HepG2 (cell line): ENCODE results near the gene PNPLA2. TPM values are rescaled to one million over a fixed set of nuclear protein-coding genes. Genes with fewer than 3 reads are reported as not detected.

Experiments used
- BHLHE40 ChIP-seq: IDR thresholded peaks from 2 replicates; pipeline ENCODE4 v1.6.1; 2011; ENCODE audit warnings: low read length, improper control_type of control experiment
- CEBPB ChIP-seq: IDR thresholded peaks from 2 replicates; pipeline ENCODE4 v1.6.1; 2011; ENCODE audit warnings: low read depth, low read length, improper control_type of control experiment, borderline replicate concordance
- E2F2 ChIP-seq: sonication (generic); formaldehyde crosslinking; IDR thresholded peaks from 2 replicates; pipeline ENCODE4 v1.4.0; 2020; ENCODE audit warnings: missing genetic modification reagents, borderline replicate concordance
- KDM5B ChIP-seq: sonication (generic); formaldehyde crosslinking; IDR thresholded peaks from 2 replicates; pipeline ENCODE4 v1.4.0; 2020; ENCODE audit warnings: missing genetic modification reagents, mild to moderate bottlenecking, borderline replicate concordance
- KLF6 ChIP-seq: IDR thresholded peaks from 2 replicates; pipeline ENCODE4 v1.8.0; 2016; ENCODE audit warnings: missing biosample characterization, missing genetic modification reagents
- MXI1 ChIP-seq: IDR thresholded peaks from 3 replicates; pipeline ENCODE4 v1.6.1; 2012; ENCODE audit warnings: low read depth, low read length, inconsistent platforms, borderline replicate concordance
- NR2C2 ChIP-seq: sonication (generic); formaldehyde crosslinking; IDR thresholded peaks from 2 replicates; pipeline ENCODE4 v1.4.0; 2020; ENCODE audit warnings: missing genetic modification reagents, mild to moderate bottlenecking, moderate library complexity, borderline replicate concordance
- TEAD2 ChIP-seq: sonication (generic); formaldehyde crosslinking; IDR thresholded peaks from 2 replicates; pipeline ENCODE4 v1.9.0; 2021; ENCODE audit warnings: missing genetic modification reagents
- ZBTB26 ChIP-seq: IDR thresholded peaks from 2 replicates; pipeline ENCODE4 v1.6.1; 2016; ENCODE audit warnings: missing compliant biosample characterization, missing genetic modification reagents, borderline replicate concordance
- ZNF101 ChIP-seq: sonication (generic); formaldehyde crosslinking; IDR thresholded peaks from 2 replicates; pipeline ENCODE4 v1.4.0; 2020; ENCODE audit warnings: mild to moderate bottlenecking, low read depth, missing genetic modification reagents, borderline replicate concordance
- ZNF142 ChIP-seq: sonication (generic); formaldehyde crosslinking; IDR thresholded peaks from 2 replicates; pipeline ENCODE4 v1.4.0; 2020; ENCODE audit warnings: missing genetic modification reagents
- ZNF326 ChIP-seq: sonication (generic); formaldehyde crosslinking; IDR thresholded peaks from 2 replicates; pipeline ENCODE4 v1.4.0; 2020; ENCODE audit warnings: missing genetic modification reagents, borderline replicate concordance
- ZNF350 ChIP-seq: sonication (generic); formaldehyde crosslinking; IDR thresholded peaks from 2 replicates; pipeline ENCODE4 v1.4.0; 2020; ENCODE audit warnings: mild to moderate bottlenecking, low read depth, missing genetic modification reagents, borderline replicate concordance
- ZNF362 ChIP-seq: sonication (generic); formaldehyde crosslinking; IDR thresholded peaks from 2 replicates; pipeline ENCODE4 v1.4.0; 2020; ENCODE audit warnings: missing genetic modification reagents, mild to moderate bottlenecking, borderline replicate concordance
- ZNF503 ChIP-seq: sonication (generic); formaldehyde crosslinking; IDR thresholded peaks from 2 replicates; pipeline ENCODE4 v1.4.0; 2020; ENCODE audit warnings: missing genetic modification reagents
- polyA plus RNA-seq, 8 experiments: library from polyadenylated mRNA; depleted of rRNA in 3 of 8; stranded (reverse) in 7 of 8; unstranded in 1 of 8; fragments of >200 nt; fragmentation: Illumina TruSeq in 4 of 8; extraction: Trizol in 4 of 8; gene quantifications; 2 replicates each; pipeline versions ENCODE4 v1.2.1 to v1.2.3, GENCODE V29; 2011 to 2016; ENCODE audit warnings: low read depth in 4 of 8, missing spikeins in 1 of 8, mixed read lengths in 1 of 8; ENCODE audit not compliant: insufficient read depth in 1 of 8
- total RNA-seq, 5 experiments: library from RNA; depleted of rRNA; stranded (reverse); fragments of >200 nt; fragmentation: Illumina TruSeq; extraction: Trizol; gene quantifications; 2 replicates each; pipeline ENCODE4 v1.2.3, GENCODE V29; 2016; ENCODE audit warnings: low read depth in 1 of 5

The PNPLA2 gene
- total and polyA plus RNA-seq, 2 of the 13 experiments (the other 11 are each of a cell fraction or from before 2014, with no cell fraction given) = 10.5 to 43.2 TPM

GRCh38 chr11:809287-810039 lies 9.3 kb upstream of the PNPLA2 start, which contains the start of gene RPLP2 (continued):
- TF ChIP-seq KDM5B (CRISPR knock-in tag) (peak; percentile 91), NR2C2 (CRISPR knock-in tag) (peak; percentile 97), MXI1 (peak; percentile 78; the same call in 2 of the 3 replicates), ZNF503 (CRISPR knock-in tag) (no peak; the same call in 1 of the 2 replicates), TEAD2 (CRISPR knock-in tag) (no peak), KLF6 (CRISPR knock-in tag) (peak; percentile 64), E2F2 (CRISPR knock-in tag) (0 out of 2 replicates have a peak, but pooled peaks have one; percentile 53), ZNF350 (CRISPR knock-in tag) (peak; percentile 98), ZNF326 (CRISPR knock-in tag) (no peak), ZBTB26 (CRISPR knock-in tag) (no peak; the same call in none of the 2 replicates), ZNF142 (no peak; the same call in 1 of the 2 replicates), BHLHE40 (peak; percentile 78), ZNF101 (CRISPR knock-in tag) (peak; percentile 84; the same call in 1 of the 2 replicates), ZNF362 (CRISPR knock-in tag) (peak; percentile 49; the same call in 1 of the 2 replicates), CEBPB (no peak)
